Mesodermal cell (in vitro differentiated cells): ENCODE measurements around the gene ZFAND5.

ENCODE experiments used
- H3K27ac ChIP-seq: 2 replicates; pipeline ENCODE4 v1.7.0; 2013; ENCODE audit warnings: mild to moderate bottlenecking, low read depth, low read length, moderate library complexity; ENCODE audit not compliant: severe bottlenecking
- H3K36me3 ChIP-seq: 2 replicates; pipeline ENCODE4 v1.7.1; 2013; ENCODE audit warnings: mild to moderate bottlenecking, low read length, moderate library complexity; ENCODE audit not compliant: control insufficient read depth, insufficient read depth
- H3K4me1 ChIP-seq: one replicate; pipeline ENCODE4 v1.7.1; 2013; ENCODE audit warnings: mild to moderate bottlenecking, low read length; ENCODE audit not compliant: insufficient read depth, control insufficient read depth, poor library complexity, severe bottlenecking
- H3K4me3 ChIP-seq: 2 replicates; pipeline ENCODE4 v1.7.0; 2013; ENCODE audit warnings: low read length, control low read depth, mild to moderate bottlenecking; ENCODE audit not compliant: insufficient read depth, poor library complexity, severe bottlenecking; ENCODE audit errors: extremely low read depth
- H3K9me3 ChIP-seq: 2 replicates; pipeline ENCODE4 v1.7.1; 2013; ENCODE audit warnings: mild to moderate bottlenecking, low read length, moderate library complexity; ENCODE audit not compliant: control insufficient read depth
- WGBS, 2 experiments: methylation state at CpG; one replicate each; pipeline ENCODE4 v1.1.5; 2013; ENCODE audit warnings: missing lambda C conversion rate in 2 of 2; ENCODE audit not compliant: insufficient coverage in 2 of 2; 5-methylcytosine and 5-hydroxymethylcytosine counted together

The ZFAND5 gene

DNA sequence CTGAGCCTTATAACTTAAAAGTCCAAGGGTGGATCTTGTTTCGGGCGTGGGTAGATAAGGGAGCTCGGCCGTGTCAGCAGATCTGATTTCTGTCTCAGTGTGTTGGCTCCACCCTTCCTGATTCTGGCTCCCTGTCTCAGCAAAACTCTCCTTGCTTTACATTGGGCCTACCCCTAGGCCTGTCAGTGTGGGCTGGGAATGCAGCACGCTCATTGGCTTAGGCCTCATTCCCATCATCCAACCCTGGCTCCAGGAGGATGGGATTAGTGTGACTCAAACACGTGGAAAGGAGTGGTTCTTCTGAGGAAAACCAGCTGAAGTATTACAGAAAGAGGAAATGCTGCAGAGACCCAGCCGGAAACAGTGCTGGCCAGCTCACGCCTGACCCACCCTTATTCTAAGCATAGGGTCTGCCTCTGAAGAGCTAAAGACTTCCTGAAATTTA lies 59.9 kb downstream of the ZFAND5 start:
- H3K9me3 ChIP-seq = no peaks in the 10 kb centered on the region
- 43 to 54% methylated on average over 5 to 7 of the region's 8 CpGs for WGBS, 2 experiments
- peak overlapping the region; percentile 60 for H3K27ac ChIP-seq
- no peak overlapping the region for H3K4me3 ChIP-seq
- H3K4me1 ChIP-seq = peaks cover 12% of the 10 kb centered on the region
- H3K36me3 ChIP-seq = no peaks in the 10 kb centered on the region

DNA sequence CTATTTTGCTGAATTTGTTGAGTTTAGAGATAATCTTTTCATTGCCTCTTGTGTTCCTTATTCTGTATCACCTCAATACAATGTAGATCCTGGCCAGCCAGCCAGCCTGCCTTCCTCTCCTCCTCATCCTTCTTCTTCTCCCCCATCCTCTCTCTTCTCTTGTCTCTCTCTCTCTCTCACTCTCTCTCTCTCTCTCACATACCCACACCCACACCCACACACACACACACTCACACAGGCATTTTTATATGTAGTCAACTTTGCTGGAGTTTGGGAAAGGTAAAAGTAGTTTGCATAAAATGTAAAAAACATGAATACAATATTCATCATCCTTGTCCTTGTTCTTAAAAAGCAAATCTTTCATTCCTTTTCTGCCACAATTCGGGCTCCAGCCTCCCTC lies 60.5 kb downstream of the ZFAND5 start:
- Histone ChIP-seq H3K4me3 (no peak overlapping the region), H3K36me3 (no peaks in the 10 kb centered on the region), H3K4me1 (peaks cover 12% of the 10 kb centered on the region), H3K27ac (peak overlapping the region; percentile 60), H3K9me3 (no peaks in the 10 kb centered on the region)
- WGBS, 2 experiments = 80% methylated on average over 1 of the region's 1 CpG
